ENCODE data around the gene OR7A17. TPM values are rescaled to one million over a fixed set of nuclear protein-coding genes. Genes with fewer than 3 reads are reported as not detected.

Gene OR7A17
- total and polyA plus RNA-seq, 2 of the 8 experiments (the other 6 are each of a cell fraction or from before 2014, with no cell fraction given), result not detected

GRCh38 chr19:14871619-14872230, 14.2 kb downstream of the OR7A17 start:
- Histone ChIP-seq H4K20me1 (replicated peaks in 1 of 2; ENCODE audit: control insufficient read depth in 1 of 2, insufficient read depth in 2 of 2, low read length in 2 of 2) (no peaks in the 10 kb centered on the region), H2BK20ac (ENCODE audit: low read length) (no peak overlapping the region), H3K79me2 (ENCODE audit: control insufficient read depth in 1 of 2, insufficient read depth in 2 of 2, low read length in 2 of 2) (no peaks in the 10 kb centered on the region), H3K23me2 (ENCODE audit: low read depth, low read length) (no peaks in the 10 kb centered on the region; the same call in 1 of the 2 replicates), H3K36me3 (ENCODE audit: control insufficient read depth in 2 of 4, insufficient read depth in 4 of 4, low read length in 3 of 4) (no peaks in the 10 kb centered on the region), H2BK15ac (ENCODE audit: low read length) (no peak overlapping the region), H2BK120ac (replicated peaks; ENCODE audit: low read depth, low read length) (no peak overlapping the region), H3K27ac (ENCODE audit: low read depth, low read length) (no peak overlapping the region), H3K9me3 (ENCODE audit: insufficient read depth in 2 of 2, low read depth in 1 of 2, low read length in 1 of 2) (peaks cover 35 to 53% of the 10 kb centered on the region in 2 experiments), H3K14ac (ENCODE audit: insufficient read length) (no peak overlapping the region), H4K8ac (ENCODE audit: extremely low read depth, insufficient read depth, low read length) (no peak overlapping the region), H3K18ac (ENCODE audit: extremely low read depth, low read length) (no peak overlapping the region), H3K9ac (replicated peaks in 1 of 4; ENCODE audit: extremely low read depth in 1 of 4, low read depth in 3 of 4, low read length in 3 of 4) (no peak overlapping the region), H4K5ac (ENCODE audit: insufficient read length, low read depth, low read length) (no peak overlapping the region), H2AK5ac (ENCODE audit: low read depth, low read length) (no peak overlapping the region), H3K4ac (replicated peaks; ENCODE audit: insufficient read length, low read depth, low read length) (no peak overlapping the region), H3K27me3 (replicated peaks in 1 of 4; ENCODE audit: control insufficient read depth in 3 of 4, extremely low read depth in 1 of 4, insufficient read depth in 3 of 4, low read length in 3 of 4) (no peaks in the 10 kb centered on the region), H3K56ac (replicated peaks; ENCODE audit: insufficient read length, low read depth, low read length) (no peak overlapping the region), H3K4me2 (ENCODE audit: insufficient read depth in 1 of 2, low read depth in 2 of 2, low read length in 2 of 2) (no peak overlapping the region), H2BK12ac (ENCODE audit: low read depth, low read length) (no peak overlapping the region), H2AFZ (ENCODE audit: low read length) (no peak overlapping the region), H3K4me3 (ENCODE audit: extremely low read depth in 1 of 4, insufficient read depth in 2 of 4, low read depth in 3 of 4, low read length in 4 of 4) (no peak overlapping the region), H3K79me1 (ENCODE audit: low read depth, low read length) (no peaks in the 10 kb centered on the region), H2BK5ac (ENCODE audit: low read depth, low read length) (no peak overlapping the region), H3K23ac (ENCODE audit: insufficient read length) (no peak overlapping the region), H3K4me1 (replicated peaks in 1 of 4; ENCODE audit: control insufficient read depth in 3 of 4, insufficient read depth in 4 of 4, low read length in 3 of 4) (no peaks in the 10 kb centered on the region), H4K91ac (replicated peaks; ENCODE audit: insufficient read length, low read length) (no peak overlapping the region)
- DNase-seq (ENCODE audit: low read depth in 1 of 2, low spot score in 2 of 2) (no peak), FAIRE-seq (no peak)
- CTCF ChIA-PET (ENCODE audit: partially characterized antibody), result interaction anchor here (0.6 kb wide), 1 partner anchor 277 kb away, joined by 3 read pairs; no protein-coding TSS in a partner anchor
- POLR2A ChIA-PET (ENCODE audit: partially characterized antibody), result no interaction called here
- TF ChIP-seq JUND (IDR thresholded peaks at IDR 0.05; ENCODE audit: low read length), result no peak
- TF ChIP-seq TAF1 (IDR thresholded peaks at IDR 0.05; ENCODE audit: low read depth, low read length), result no peak
- TF ChIP-seq PHF8 (conservative IDR thresholded peaks at IDR 0.05; ENCODE audit: low read depth, low read length), result no peak
- TF ChIP-seq, protein P1, sequence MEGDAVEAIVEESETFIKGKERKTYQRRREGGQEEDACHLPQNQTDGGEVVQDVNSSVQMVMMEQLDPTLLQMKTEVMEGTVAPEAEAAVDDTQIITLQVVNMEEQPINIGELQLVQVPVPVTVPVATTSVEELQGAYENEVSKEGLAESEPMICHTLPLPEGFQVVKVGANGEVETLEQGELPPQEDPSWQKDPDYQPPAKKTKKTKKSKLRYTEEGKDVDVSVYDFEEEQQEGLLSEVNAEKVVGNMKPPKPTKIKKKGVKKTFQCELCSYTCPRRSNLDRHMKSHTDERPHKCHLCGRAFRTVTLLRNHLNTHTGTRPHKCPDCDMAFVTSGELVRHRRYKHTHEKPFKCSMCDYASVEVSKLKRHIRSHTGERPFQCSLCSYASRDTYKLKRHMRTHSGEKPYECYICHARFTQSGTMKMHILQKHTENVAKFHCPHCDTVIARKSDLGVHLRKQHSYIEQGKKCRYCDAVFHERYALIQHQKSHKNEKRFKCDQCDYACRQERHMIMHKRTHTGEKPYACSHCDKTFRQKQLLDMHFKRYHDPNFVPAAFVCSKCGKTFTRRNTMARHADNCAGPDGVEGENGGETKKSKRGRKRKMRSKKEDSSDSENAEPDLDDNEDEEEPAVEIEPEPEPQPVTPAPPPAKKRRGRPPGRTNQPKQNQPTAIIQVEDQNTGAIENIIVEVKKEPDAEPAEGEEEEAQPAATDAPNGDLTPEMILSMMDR (IDR thresholded peaks at IDR 0.05; ENCODE audit: control extremely low read depth in 1 of 3, insufficient read depth in 1 of 3, low read depth in 1 of 3, low read length in 3 of 3), result peak in 1 of 3 experiments; percentile 19; a peak in 2 of 4 replicates
- TF ChIP-seq TBP (IDR thresholded peaks at IDR 0.05; ENCODE audit: low read depth, low read length), result no peak
- TF ChIP-seq BACH1 (IDR thresholded peaks at IDR 0.05; ENCODE audit: low read length), result no peak
- TF ChIP-seq RAD21 (IDR thresholded peaks at IDR 0.05 in 1 of 2, conservative IDR thresholded peaks at IDR 0.05 in 1 of 2; ENCODE audit: low read depth in 2 of 2, low read length in 2 of 2), result peak in 1 of 2 experiments; percentile 42; a peak in 3 of 4 replicates
- no peak for TF ChIP-seq SP4 (IDR thresholded peaks at IDR 0.05; ENCODE audit: low read length)
- TF ChIP-seq RBBP5 (IDR thresholded peaks at IDR 0.05; ENCODE audit: borderline replicate concordance, low read depth, low read length), result no peak
- 84% methylated on average over 4 of the region's 4 CpGs; no CpG with 5 or more reads in 1 of the 2 experiments for WGBS, 2 experiments (ENCODE audit: extremely low coverage in 1 of 2, insufficient coverage in 1 of 2, insufficient read length in 1 of 2, insufficient replicate concordance in 2 of 2, low coverage in 1 of 2, low lambda C conversion rate in 2 of 2, missing lambda C conversion rate in 1 of 2)
